Fibroblast of villous mesenchyme (primary cell): ENCODE data around the gene USP13. TPM values are rescaled to one million over a fixed set of nuclear protein-coding genes. Genes with fewer than 3 reads are reported as not detected.

Source experiments
- DNase-seq: peaks from one replicate; pipeline ENCODE4 v3.0.0-alpha.2; 2010; ENCODE audit warnings: low read depth
- H3K4me3 ChIP-seq: 2 replicates; pipeline ENCODE4 v1.5.1; 2011; ENCODE audit warnings: low read depth, mild to moderate bottlenecking, low read length
- CTCF ChIP-seq: IDR thresholded peaks from 2 replicates; pipeline ENCODE4 v1.5.1; 2012; ENCODE audit warnings: low read depth, mild to moderate bottlenecking, low read length; ENCODE audit not compliant: insufficient read depth
- total RNA-seq: library from RNA; depleted of rRNA; stranded (reverse); fragments of >200 nt; gene quantifications from 2 replicates; pipeline ENCODE4 v1.2.3, GENCODE V29; 2012

USP13 gene, protein sequence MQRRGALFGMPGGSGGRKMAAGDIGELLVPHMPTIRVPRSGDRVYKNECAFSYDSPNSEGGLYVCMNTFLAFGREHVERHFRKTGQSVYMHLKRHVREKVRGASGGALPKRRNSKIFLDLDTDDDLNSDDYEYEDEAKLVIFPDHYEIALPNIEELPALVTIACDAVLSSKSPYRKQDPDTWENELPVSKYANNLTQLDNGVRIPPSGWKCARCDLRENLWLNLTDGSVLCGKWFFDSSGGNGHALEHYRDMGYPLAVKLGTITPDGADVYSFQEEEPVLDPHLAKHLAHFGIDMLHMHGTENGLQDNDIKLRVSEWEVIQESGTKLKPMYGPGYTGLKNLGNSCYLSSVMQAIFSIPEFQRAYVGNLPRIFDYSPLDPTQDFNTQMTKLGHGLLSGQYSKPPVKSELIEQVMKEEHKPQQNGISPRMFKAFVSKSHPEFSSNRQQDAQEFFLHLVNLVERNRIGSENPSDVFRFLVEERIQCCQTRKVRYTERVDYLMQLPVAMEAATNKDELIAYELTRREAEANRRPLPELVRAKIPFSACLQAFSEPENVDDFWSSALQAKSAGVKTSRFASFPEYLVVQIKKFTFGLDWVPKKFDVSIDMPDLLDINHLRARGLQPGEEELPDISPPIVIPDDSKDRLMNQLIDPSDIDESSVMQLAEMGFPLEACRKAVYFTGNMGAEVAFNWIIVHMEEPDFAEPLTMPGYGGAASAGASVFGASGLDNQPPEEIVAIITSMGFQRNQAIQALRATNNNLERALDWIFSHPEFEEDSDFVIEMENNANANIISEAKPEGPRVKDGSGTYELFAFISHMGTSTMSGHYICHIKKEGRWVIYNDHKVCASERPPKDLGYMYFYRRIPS
- 7.8 and 11.9 TPM in 2 replicates for total RNA-seq

GRCh38 chr3:179652447-179653095 is at the start of gene USP13:
USP13 (plus strand) TSS chr3:179653040; CDS start chr3:179653226, 186 bp downstream.
- peak; percentile 81 for DNase-seq
- peak within 1 kb of the TSS; percentile 89 for H3K4me3 ChIP-seq
- no peak for TF ChIP-seq CTCF

DNA sequence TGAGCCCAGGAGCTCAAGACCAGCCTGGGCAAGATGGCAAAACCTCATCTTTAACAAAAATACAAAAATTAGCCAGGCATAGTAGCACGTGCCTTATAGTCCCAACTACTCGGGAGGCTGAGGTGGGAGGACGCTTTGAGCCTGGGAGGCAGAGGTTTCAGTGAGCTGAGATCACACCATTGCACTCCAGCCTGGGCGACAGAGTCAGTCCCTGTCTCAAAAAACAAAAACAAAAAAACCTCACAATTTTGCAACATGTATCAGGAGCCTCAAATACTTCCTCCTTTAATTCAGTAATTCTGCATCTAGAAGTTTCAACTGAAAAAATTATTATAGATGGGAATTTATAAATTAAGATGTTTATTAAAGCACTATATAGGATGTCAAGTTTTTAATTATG is 49.5 kb upstream of the USP13 start:
- DNase-seq = no peak
- peak overlapping the region; percentile 64 for H3K4me3 ChIP-seq
- TF ChIP-seq CTCF = no peak

GRCh38 chr3:179603831-179604230 is 49.0 kb upstream of the USP13 start:
- TF ChIP-seq CTCF = no peak
- H3K4me3 ChIP-seq = peak overlapping the region; percentile 64
- DNase-seq = no peak

GRCh38 chr3:179604321-179605078 is 48.3 kb upstream of the USP13 start, which contains the start of the genes MRPL47 and NDUFB5:
MRPL47 (minus strand) TSS chr3:179604638; CDS start chr3:179604624, 14 bp downstream.
NDUFB5 (plus strand) TSS chr3:179604794; CDS start chr3:179604816, 22 bp downstream.
- no peak for TF ChIP-seq CTCF
- DNase-seq = peak; percentile 97
- peak within 1 kb of the TSS; percentile 64 for H3K4me3 ChIP-seq

DNA sequence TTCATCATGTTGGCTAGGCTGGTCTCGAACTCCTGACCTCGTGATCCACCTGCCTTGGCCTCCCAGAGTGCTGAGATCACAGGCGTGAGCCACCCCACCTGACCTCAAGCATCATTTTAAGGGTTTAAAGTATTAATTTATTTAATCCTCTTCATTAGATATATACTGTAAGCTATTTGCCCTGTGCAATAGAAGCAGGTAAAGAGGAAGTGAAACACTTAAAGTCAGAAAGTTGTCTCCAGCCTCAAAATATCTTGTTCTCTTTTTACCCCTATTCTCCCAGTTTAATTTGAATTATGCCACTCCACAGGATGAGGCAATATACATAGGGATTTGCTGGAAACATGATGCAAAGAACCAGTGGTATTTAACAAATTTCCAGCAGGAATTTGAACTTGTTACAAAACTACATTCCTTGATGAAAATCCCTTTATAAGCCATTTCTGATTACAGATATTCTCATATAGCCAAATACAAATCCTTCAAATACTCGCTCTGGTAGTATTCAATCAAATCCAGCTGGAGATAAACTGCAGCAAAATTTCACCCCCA is 46.2 kb upstream of the USP13 start:
- TF ChIP-seq CTCF = no peak
- no peak overlapping the region for H3K4me3 ChIP-seq
- peak; percentile 5 for DNase-seq
